HG03196 (cell line): ENCODE data around the gene BABAM2.
"Not testable (repeated sequence)": the region's sequence is repeated elsewhere in the genome, so short reads cannot be mapped to it uniquely, and the experiment has no call there.

Source experiments
- ATAC-seq: cut with Tn5 transposase; IDR thresholded peaks from one replicate; pipeline ENCODE4 v1.9.1; 2021; ENCODE audit not compliant: unreplicated experiment

The BABAM2 gene

DNA sequence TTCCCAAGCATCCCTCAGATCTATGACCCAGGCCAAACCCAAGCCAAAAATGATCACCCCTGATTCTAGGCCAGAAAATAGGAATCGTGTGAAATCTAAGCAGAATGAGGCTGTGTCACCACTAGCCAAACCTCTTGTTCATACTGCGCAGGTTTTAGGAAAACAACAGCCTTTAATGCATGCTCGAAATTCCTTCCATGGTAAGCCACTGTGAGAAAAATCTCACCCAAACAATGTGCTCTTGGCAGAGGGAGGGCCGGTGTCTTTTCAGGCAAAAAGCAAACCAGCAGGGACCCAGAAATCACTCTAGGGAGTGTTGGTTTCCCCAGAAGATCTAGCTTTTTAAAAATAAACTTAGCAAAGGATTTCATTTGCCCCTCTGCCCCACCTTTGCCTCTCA, 430.9 kb downstream of the BABAM2 start:
- no peak for ATAC-seq

GRCh38 chr2:28322051-28322450, 431.5 kb downstream of the BABAM2 start:
- ATAC-seq = no peak

DNA sequence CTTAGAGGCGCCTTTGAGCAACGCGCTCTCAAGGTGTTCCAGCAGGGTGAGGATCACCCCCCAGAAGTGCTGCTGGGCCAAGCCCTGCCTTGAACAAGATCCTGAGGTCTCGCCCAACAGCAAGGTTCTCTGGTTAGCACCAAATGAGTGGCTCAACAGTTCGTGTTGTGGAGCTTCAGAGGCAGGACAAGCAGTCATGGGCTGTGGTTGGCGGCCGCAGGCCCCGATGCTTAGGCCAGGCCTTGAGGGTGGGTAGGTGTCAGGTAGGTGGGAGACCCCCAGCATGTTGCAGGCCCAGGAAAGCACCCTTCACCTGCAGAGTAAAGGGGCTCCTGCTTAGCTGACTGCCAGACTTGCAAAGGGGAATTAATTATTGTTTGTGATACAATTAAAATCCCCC, 431.9 kb downstream of the BABAM2 start:
- no peak for ATAC-seq

DNA sequence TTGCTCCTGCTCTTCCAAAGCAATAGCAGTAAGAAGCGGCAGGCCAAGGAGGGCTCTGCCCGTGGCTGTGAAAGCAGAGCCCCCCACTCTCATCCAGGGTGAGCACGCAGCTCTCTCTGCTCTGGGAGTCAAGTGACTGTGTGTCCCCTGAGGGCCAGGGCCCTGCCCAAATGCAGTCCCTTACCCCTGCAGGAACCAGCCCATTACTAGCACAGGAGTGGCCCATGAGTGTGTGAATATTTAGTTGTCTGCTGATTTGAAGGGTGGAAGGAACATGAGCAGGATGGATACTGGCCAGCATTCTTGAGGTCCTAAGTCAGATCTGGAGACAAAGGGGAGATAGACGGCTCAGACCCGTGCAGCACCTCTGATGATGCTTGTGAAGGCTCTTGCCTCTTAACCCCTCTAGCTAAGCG, 432.5 kb downstream of the BABAM2 start:
- ATAC-seq = no peak

DNA sequence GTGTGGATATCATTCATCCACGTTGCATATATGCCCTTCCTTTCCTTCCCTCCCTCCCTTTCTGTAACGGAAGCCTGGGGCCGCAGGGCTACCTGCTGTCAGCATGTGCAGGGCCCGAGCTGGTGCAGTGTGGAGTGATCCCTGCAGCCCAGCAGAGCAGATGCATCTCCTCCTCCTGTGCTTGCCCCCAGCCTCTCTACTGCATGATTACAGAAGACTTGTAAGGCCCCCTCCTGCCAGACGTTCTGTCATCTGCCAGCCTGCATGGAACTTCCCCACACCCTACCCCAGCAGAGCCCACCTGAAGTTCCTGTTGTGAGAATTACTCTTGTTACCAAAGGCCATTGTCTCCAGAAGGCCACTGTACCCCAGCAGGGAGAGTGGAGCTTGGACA, 434.6 kb downstream of the BABAM2 start:
- ATAC-seq = no peak

DNA sequence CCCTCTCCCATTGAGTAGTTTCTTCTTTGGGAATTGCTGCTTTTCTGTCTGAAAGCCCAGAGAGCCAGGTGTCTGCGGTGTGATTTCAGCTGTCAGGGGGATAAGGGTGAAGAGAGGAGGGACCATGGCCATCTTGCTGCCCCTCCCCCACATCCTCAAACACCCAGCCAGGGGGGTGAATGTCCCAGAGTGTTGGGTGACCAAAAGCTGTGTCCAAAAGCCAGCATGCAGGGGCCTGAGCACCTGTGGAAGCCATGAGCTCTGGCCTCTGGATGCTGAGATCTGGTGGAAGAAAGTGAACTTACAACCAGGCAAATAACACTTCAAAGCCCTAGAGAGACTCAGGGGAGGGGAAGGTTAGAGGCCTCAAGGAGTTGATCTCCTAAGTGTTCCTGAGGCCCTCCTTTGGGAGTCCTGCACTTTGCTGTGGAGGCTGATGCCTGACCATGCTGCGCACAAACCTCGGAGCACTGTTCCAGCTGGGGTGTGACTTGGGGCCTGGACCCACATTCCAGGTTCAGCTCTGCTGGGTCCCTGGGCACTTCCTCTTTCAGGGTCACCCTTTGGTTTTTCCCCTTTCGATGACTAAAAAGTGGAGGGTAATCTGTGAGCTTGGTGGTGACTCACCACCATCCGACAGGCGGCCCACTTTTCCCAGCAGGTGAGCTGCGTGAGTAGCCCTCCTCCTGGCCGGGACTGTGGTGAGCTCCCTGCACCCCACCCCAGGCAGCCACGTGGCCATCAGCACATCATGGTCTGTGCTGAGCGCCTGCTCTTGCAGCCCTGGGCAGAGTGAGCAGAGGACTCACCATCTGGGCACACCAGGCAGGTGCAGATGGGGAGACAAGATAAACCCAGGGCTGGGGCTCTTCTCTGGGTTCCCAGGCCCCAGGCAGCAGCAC, 435.3 kb downstream of the BABAM2 start:
- ATAC-seq = no peak

DNA sequence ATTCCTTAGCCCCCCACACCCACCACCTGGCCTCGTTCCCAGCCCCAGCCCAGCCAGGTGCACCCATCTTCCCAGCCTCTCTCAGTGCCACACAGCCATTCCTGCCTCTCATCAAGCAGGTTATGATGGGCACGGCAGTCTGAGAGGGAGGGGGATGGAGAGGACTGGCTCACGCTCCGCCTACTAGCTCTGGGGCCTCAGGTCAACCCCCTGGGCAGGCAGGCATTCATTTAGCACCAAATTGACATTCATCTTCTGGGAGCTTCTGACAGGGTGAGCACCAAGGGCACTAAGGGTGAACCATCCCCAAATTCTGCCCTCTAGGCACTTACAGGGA, 435.9 kb downstream of the BABAM2 start:
- no peak for ATAC-seq

DNA sequence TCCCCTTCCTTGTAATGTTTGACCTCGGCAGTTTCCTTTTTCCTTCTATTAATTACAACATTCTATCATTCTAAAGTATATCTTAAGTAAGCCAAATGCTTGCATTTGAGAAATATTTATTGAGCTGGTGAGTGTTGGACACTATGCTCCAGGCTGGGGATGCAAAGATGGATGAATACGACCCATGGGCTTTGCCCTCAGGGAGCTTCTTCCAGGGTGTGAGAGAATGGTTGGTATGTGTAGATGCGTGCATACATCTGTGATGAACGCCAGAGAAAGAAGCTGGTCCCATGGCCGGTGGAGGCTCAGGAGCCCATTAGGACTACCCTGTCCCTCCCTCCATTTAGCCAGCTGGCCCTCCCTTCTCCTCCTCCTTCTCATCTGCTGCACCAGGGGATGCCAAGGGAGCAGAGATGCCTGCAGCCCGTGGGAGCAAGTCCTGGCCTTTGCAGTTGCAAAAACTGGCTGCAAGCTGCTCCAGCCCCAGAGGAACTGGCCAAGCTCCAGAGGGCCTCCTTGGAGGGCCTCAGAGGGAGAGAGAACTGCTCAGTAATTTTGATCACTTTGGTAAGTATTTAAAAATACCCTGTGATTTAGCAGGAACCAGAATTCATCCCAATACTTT, 436.5 kb downstream of the BABAM2 start:
- no peak for ATAC-seq

- ATAC-seq = no peak
Measured at GRCh38 chr2:28327581-28327955, 437.0 kb downstream of the BABAM2 start.

GRCh38 chr2:28327956-28328922, 437.7 kb downstream of the BABAM2 start:
- no peak for ATAC-seq

DNA sequence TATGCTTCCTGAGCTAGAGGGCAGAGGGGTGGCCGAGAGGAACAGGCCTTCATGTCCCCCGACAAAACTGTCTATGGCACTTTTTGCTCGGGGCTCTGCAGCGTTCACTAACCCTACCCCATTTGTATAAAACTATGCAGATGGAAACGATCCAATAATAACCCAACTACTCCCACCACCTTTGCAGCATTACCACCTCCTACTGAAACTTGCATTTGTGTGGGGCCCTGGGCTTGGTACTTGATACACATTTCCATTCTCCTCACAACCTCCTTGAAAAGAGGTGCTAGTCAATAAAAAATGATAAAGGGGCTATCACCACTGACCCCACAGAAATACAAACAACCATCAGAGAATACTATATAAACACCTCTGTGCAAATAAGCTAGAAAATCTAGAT, 438.7 kb downstream of the BABAM2 start:
- ATAC-seq = no peak

DNA sequence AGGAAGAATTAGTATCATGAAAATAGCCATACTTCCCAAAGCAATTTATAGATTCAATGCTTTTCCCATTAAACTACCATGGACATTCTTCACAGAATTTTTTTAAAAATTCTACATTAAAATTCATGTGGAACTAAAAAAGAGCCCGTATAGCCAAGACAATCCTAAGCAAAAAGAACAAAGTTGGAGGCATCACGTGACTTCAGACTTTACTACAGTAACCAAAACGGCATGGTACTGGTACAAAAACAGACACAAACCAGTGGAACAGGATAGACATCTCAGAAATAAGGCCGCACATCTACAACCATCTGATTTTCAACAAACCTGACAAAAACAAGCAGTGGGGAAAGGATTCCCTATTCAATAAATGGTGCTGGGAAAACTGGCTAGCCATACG, 440.2 kb downstream of the BABAM2 start:
- not testable (repeated sequence) for ATAC-seq

DNA sequence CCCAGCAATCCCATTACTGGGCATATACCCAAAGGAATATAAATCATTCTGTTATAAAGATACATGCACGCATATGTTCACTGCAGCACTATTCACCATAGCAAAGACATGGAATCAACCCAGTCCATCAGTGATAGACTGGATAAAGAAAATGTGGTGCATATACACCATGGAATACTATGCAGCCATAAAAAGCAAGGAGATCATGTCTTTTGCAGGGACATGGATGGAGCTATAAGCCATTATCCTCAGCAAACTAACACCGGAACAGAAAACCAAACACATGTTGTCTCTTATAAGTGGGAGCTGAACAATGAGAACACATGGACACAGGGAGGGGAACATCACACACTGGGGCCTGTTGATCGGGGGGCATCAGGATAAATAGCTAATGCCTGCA, 441.3 kb downstream of the BABAM2 start:
- ATAC-seq = not testable (repeated sequence)

DNA sequence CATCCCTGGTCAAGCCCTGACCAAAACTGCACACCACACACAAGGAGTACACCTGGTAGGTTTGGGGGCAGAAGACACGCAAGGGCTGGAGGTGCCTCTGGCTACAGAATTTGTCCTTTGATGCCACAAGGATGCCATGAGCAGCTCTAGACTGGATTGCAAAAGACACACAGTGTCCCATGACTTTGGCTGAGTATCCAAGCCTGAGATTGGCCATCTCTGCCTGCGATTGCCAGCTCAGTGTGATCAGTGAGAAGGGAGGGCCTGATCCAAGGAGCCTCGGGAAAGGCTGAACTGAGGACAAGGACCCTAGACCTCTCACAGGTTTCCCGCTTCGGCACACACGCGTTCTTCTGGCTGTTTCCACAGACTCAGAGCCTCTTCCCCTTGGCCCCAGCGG, 442.2 kb downstream of the BABAM2 start:
- no peak for ATAC-seq

DNA sequence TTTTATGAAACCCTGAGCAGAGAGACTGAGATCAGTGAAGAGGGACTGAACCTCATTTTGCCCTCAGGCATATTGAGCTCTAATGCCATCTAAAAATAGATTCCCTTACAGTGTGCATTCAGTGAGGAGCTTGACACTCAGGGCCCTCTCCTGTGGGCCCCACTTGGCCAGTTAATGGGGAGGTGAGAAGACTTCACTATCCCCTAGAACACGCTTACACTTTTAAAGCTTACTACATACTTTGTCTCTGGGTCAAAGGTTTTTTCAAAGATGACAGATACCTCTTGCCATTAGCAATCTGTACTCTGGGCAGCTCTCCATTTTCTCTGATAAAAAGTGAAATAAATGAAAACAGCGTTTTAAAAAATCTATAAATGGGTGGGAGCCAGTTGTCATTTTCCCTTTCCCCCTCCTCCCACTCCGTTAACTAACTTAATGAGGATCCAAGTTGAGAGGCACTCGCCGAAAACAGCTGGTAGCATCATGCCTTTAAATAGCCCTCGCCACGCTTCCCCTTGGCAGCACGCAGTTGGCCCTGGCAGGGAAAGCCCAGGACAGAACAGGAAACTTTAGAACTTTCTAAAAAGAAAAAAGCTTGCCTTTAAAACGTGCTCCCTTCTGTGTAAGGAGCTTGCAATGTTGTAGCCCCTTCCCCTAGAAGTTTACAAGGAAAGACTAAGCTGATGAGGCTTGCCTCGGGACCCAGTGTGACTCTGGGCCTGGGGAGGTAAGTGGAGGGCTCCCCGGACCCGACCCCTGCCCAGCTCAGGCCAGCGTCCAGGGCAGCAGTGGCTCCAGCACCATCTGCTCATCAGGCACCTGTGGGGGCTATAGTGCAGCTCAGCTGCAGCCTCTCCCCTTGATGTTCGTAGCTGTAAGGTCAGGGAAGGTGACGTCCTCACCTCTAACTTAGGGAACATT, 443.3 kb downstream of the BABAM2 start:
- ATAC-seq = no peak

DNA sequence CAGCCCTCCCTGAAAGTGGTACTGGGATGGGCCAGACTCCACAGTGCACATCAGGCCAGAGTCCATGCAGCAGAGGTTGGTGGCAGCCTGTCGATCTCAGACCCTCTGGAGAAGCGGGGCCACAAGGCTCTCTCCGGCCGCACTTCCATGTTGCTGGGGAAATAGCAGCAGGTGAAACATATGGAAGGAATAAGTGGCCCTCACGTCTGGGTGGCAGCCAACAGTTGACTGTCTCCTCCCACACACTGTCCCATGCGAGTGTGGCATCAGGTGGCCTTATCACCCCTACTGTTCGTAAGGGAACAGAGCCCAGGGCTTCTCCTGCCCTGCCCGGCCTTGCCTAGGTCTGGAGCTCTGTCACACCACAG, 444.0 kb downstream of the BABAM2 start:
- no peak for ATAC-seq

- not testable (repeated sequence) for ATAC-seq
Measured at GRCh38 chr2:28335265-28335664, 444.7 kb downstream of the BABAM2 start.

DNA sequence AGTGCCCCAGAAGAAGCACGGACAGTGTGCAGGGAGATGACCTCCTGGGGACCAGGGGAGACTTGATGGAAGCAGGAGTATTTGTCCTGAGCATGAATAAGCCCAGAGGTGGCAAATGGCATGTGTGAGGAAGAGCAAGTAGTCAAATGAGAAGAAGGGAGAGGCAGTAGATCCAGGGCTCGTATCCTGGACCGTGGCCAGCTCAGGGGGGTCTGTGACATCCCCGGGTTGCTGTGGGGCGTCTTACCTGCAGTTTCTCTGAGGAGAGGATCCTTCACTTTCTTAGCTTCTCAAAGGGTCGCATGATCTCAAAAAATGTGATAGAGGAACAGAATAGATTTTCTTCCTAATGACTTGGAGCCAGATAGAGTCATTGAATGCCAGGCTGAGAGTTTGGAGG, 445.1 kb downstream of the BABAM2 start:
- ATAC-seq = no peak

DNA sequence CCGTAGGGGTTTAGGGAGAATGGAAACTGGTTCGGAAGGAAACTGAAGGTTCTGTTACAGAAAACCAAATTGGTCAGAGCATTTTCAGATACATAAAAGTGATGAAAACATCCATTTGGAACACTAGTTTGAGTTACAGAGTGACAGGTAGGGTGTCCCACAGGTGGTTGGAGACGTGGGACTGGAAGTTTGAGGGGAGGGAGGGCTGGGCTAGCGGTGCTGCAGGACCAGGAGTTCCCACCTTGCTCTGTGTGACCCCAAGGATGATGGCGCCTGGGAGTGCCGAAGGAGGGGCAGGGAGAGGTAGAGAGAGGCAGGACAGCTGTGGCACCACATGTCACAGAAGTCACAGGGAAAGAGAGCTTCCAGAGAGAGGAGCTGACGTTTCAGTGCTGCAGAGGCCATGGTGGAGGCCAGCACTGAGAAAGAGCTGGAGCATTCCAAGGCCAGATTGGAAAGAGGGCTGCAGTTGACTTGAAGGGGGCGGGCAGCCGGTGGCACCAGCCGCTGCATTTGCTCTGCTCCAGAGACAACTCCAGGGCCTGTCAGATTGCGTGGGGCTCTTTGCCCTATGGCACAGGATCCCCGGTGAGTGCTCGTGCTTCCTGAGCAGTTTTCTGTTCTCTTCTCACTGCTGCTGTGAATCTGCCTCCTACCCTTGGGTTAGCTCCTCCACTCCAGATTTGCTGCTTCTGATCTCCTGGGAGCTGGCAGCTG, 445.9 kb downstream of the BABAM2 start:
- ATAC-seq = no peak
